ENCODE results near the gene ATG2A. TPM values are rescaled to one million over a fixed set of nuclear protein-coding genes. Genes with fewer than 3 reads are reported as not detected.

ATG2A gene
- total RNA-seq, 1 donor = 25.7 TPM

GRCh38 chr11:64911689-64912088 is 5.3 kb downstream of the ATG2A start:
- no peak for TF ChIP-seq CTCF (IDR thresholded peaks at IDR 0.05; ENCODE audit: extremely low read depth, low read depth, low read length)
- Histone ChIP-seq H3K79me2 (ENCODE audit: insufficient read depth, low read length) (peaks cover 19% of the 10 kb centered on the region), H3K4me3 (ENCODE audit: insufficient read depth, low read length) (no peak overlapping the region), H3K4me1 (ENCODE audit: insufficient read depth, low read length) (peaks cover 11% of the 10 kb centered on the region), H3K9me3 (ENCODE audit: low read depth, low read length) (no peaks in the 10 kb centered on the region), H4K20me1 (ENCODE audit: insufficient read depth, low read length) (no peaks in the 10 kb centered on the region), H3K27me3 (ENCODE audit: insufficient read depth, low read length) (no peaks in the 10 kb centered on the region), H3K27ac (ENCODE audit: low read depth, low read length) (no peak overlapping the region), H2AFZ (ENCODE audit: low read length) (no peak overlapping the region), H3K4me2 (ENCODE audit: insufficient read depth, low read length) (no peak overlapping the region), H3K36me3 (ENCODE audit: insufficient read depth, low read length) (peaks cover 31% of the 10 kb centered on the region)
- DNase-seq (ENCODE audit: insufficient read length, low spot score, missing footprints) = no peak

- H3K4me2 ChIP-seq (ENCODE audit: insufficient read depth, low read length) = no peak overlapping the region
- peak; percentile 80 for DNase-seq (ENCODE audit: insufficient read length, low spot score, missing footprints)
- H3K27me3 ChIP-seq (ENCODE audit: insufficient read depth, low read length) = no peaks in the 10 kb centered on the region
- H3K79me2 ChIP-seq (ENCODE audit: insufficient read depth, low read length) = peaks cover 14% of the 10 kb centered on the region
- no peak overlapping the region for H2AFZ ChIP-seq (ENCODE audit: low read length)
- H3K36me3 ChIP-seq (ENCODE audit: insufficient read depth, low read length) = peaks cover 31% of the 10 kb centered on the region
- no peak overlapping the region for H3K27ac ChIP-seq (ENCODE audit: low read depth, low read length)
- H3K4me1 ChIP-seq (ENCODE audit: insufficient read depth, low read length) = peaks cover 5% of the 10 kb centered on the region
- no peaks in the 10 kb centered on the region for H4K20me1 ChIP-seq (ENCODE audit: insufficient read depth, low read length)
- no peaks in the 10 kb centered on the region for H3K9me3 ChIP-seq (ENCODE audit: low read depth, low read length)
- no peak for TF ChIP-seq CTCF (IDR thresholded peaks at IDR 0.05; ENCODE audit: extremely low read depth, low read depth, low read length)
- H3K4me3 ChIP-seq (ENCODE audit: insufficient read depth, low read length) = no peak overlapping the region
These were observed 5.9 kb downstream of the ATG2A start for GRCh38 chr11:64911142-64911541.

- Histone ChIP-seq H3K79me2 (ENCODE audit: insufficient read depth, low read length) (peaks cover 8% of the 10 kb centered on the region), H3K4me3 (ENCODE audit: insufficient read depth, low read length) (no peak overlapping the region), H3K27me3 (ENCODE audit: insufficient read depth, low read length) (no peaks in the 10 kb centered on the region), H3K4me1 (ENCODE audit: insufficient read depth, low read length) (no peaks in the 10 kb centered on the region), H3K27ac (ENCODE audit: low read depth, low read length) (no peak overlapping the region), H2AFZ (ENCODE audit: low read length) (no peak overlapping the region), H3K36me3 (ENCODE audit: insufficient read depth, low read length) (peaks cover 33% of the 10 kb centered on the region), H3K4me2 (ENCODE audit: insufficient read depth, low read length) (no peak overlapping the region), H3K9me3 (ENCODE audit: low read depth, low read length) (no peaks in the 10 kb centered on the region), H4K20me1 (ENCODE audit: insufficient read depth, low read length) (no peaks in the 10 kb centered on the region)
- no peak for TF ChIP-seq CTCF (IDR thresholded peaks at IDR 0.05; ENCODE audit: extremely low read depth, low read depth, low read length)
- DNase-seq (ENCODE audit: insufficient read length, low spot score, missing footprints) = no peak
These were observed 6.4 kb downstream of the ATG2A start for GRCh38 chr11:64910451-64911093.

GRCh38 chr11:64909653-64910343 is 7.2 kb downstream of the ATG2A start:
- Histone ChIP-seq H3K4me2 (ENCODE audit: insufficient read depth, low read length) (no peak overlapping the region), H3K4me1 (ENCODE audit: insufficient read depth, low read length) (no peaks in the 10 kb centered on the region), H3K79me2 (ENCODE audit: insufficient read depth, low read length) (peaks cover under 1% of the 10 kb centered on the region), H3K4me3 (ENCODE audit: insufficient read depth, low read length) (no peak overlapping the region), H3K9me3 (ENCODE audit: low read depth, low read length) (no peaks in the 10 kb centered on the region), H2AFZ (ENCODE audit: low read length) (no peak overlapping the region), H3K27me3 (ENCODE audit: insufficient read depth, low read length) (no peaks in the 10 kb centered on the region), H4K20me1 (ENCODE audit: insufficient read depth, low read length) (no peaks in the 10 kb centered on the region), H3K36me3 (ENCODE audit: insufficient read depth, low read length) (peaks cover 38% of the 10 kb centered on the region), H3K27ac (ENCODE audit: low read depth, low read length) (no peak overlapping the region)
- DNase-seq (ENCODE audit: insufficient read length, low spot score, missing footprints) = no peak
- no peak for TF ChIP-seq CTCF (IDR thresholded peaks at IDR 0.05; ENCODE audit: extremely low read depth, low read depth, low read length)
